Fibroblast of villous mesenchyme (primary cell): ENCODE measurements around the gene GNLY. TPM values are rescaled to one million over a fixed set of nuclear protein-coding genes. Genes with fewer than 3 reads are reported as not detected.

ENCODE experiments used
- DNase-seq: peaks from one replicate; pipeline ENCODE4 v3.0.0-alpha.2; 2010; ENCODE audit warnings: low read depth
- H3K4me3 ChIP-seq: 2 replicates; pipeline ENCODE4 v1.5.1; 2011; ENCODE audit warnings: low read depth, mild to moderate bottlenecking, low read length
- total RNA-seq: library from RNA; depleted of rRNA; stranded (reverse); fragments of >200 nt; gene quantifications from 2 replicates; pipeline ENCODE4 v1.2.3, GENCODE V29; 2012
- TF ChIP-seq, protein P1 (sequence below): IDR thresholded peaks from 2 replicates; pipeline ENCODE4 v1.5.1; 2012; ENCODE audit warnings: low read depth, mild to moderate bottlenecking, low read length; ENCODE audit not compliant: insufficient read depth

The GNLY gene
- total RNA-seq, 1 donor: not detected

GRCh38 chr2:85732467-85733120 lies 38.4 kb downstream of the GNLY start:
- H3K4me3 ChIP-seq: no peak overlapping the region
- DNase-seq: no peak
- TF ChIP-seq, protein P1, sequence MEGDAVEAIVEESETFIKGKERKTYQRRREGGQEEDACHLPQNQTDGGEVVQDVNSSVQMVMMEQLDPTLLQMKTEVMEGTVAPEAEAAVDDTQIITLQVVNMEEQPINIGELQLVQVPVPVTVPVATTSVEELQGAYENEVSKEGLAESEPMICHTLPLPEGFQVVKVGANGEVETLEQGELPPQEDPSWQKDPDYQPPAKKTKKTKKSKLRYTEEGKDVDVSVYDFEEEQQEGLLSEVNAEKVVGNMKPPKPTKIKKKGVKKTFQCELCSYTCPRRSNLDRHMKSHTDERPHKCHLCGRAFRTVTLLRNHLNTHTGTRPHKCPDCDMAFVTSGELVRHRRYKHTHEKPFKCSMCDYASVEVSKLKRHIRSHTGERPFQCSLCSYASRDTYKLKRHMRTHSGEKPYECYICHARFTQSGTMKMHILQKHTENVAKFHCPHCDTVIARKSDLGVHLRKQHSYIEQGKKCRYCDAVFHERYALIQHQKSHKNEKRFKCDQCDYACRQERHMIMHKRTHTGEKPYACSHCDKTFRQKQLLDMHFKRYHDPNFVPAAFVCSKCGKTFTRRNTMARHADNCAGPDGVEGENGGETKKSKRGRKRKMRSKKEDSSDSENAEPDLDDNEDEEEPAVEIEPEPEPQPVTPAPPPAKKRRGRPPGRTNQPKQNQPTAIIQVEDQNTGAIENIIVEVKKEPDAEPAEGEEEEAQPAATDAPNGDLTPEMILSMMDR: no peak

DNA sequence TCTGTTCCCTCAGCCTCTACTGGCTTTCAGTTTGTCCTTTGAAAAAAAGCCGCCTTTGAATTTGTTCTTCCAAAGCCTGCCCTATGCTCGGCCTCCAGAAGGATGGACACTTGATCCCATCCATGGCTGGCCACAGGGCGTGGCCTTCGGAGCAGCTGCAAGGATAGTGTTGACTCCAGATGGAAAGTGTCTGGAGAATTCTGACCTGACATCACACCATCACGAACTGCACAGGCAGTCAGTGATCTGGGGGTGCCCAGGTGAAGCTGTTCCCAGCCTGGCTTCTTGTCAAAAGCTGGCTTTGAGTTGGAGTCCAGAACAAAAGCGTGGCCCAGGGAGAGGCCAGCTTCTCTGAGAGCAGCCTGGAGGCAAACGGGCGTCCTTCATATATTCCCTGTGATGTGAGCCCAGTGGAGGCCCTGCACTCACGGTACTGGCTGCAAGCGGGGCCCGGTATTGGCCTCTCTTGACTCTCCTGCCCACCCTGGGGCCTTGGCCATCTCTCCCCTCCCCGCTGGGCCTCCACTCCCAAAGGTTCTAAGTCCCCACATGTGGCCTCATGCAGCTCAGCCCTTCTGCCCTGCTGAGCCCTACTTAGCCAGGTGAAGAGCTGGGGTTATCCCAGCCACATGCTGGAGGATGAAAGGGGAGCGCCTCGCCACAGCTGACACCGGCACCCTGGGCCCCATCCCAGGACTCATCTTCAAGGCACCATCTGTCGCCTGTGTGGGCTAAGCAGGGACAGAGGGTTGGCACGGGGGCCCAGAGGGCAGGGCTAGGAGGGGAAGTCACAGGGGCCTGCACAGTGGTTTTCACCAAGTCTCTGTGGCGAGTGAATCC lies 39.2 kb downstream of the GNLY start:
- DNase-seq: peak; percentile 41
- H3K4me3 ChIP-seq: no peak overlapping the region
- TF ChIP-seq, protein P1: no peak

- DNase-seq: no peak
- TF ChIP-seq, protein P1: no peak
- H3K4me3 ChIP-seq: no peak overlapping the region
Measured at GRCh38 chr2:85734015-85734414, 39.9 kb downstream of the GNLY start.

- peak; percentile 70 for DNase-seq
- H3K4me3 ChIP-seq: no peak overlapping the region
- TF ChIP-seq, protein P1: no peak
Measured at GRCh38 chr2:85734942-85735608, 40.9 kb downstream of the GNLY start.

GRCh38 chr2:85735691-85736090 lies 41.5 kb downstream of the GNLY start:
- H3K4me3 ChIP-seq: no peak overlapping the region
- no peak for DNase-seq
- TF ChIP-seq, protein P1: no peak

DNA sequence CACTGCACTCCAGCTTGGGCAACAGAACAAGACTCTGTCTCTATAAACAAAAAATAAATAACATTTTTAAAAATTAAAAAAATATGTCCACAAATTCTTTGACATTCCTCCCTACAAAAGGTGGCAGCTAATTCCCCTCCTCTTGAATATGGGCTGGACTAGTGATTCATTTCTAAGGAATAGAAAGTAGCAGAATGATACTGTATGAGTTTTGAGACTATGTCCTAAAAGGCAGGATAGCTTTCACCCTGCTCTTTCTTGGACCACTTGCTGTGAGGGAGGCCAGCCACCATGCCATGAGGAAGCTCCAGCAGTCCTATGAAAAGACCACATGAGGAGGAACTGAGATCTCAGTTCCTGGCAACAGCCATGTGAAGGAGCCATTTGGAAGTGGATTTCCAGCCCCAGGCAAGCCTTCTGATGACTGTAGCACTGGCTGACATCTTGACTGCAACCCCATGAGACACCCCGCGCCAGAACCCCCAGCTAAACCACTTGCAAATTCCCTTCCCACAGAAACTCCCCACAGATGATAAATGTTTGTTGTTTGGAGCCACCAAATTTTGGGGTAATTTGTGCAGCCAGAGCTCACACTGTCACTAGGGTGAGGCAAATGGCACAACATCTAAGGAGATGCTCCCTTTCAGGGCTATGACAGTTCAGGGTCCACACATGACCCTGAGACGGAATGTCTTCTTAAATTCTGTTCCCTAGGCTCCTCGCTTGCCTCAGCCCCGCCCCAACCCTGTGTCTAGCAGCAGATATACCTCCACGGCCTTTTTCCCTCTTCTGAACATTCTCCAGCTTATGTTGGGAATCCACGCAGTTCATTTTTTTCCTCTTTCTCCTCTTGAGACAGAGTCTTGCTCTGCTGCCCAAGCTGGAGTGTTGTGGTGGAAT lies 42.5 kb downstream of the GNLY start:
- no peak for DNase-seq
- TF ChIP-seq, protein P1: no peak
- H3K4me3 ChIP-seq: no peak overlapping the region
